ENCODE results near the gene JMJD1C.
"Not testable (repeated sequence)": the region's sequence is repeated elsewhere in the genome, so short reads cannot be mapped to it uniquely, and the experiment has no call there.

Gene JMJD1C

GRCh38 chr10:63168821-63169462 is 296.8 kb downstream of the JMJD1C start:
- Mint-ChIP-seq H3K36me3 (ENCODE audit: insufficient read depth) (peaks cover 46% of the 10 kb centered on the region), H3K9me3 (no peaks in the 10 kb centered on the region), H3K4me1 (ENCODE audit: low read depth in 2 of 2) (peaks cover 4 to 17% of the 10 kb centered on the region in 2 donors), H3K27ac (peak overlapping the region; percentile 15 to 80), H3K27me3 (no peaks in the 10 kb centered on the region), H3K4me3 (no peak overlapping the region)
- no peak for DNase-seq
- no peak for ATAC-seq (replicated peaks)

- DNase-seq: peak; percentile 26 to 29 (median 28)
- Mint-ChIP-seq H3K27me3 (no peaks in the 10 kb centered on the region), H3K9me3 (no peaks in the 10 kb centered on the region), H3K27ac (no peak overlapping the region), H3K4me3 (no peak overlapping the region), H3K36me3 (ENCODE audit: insufficient read depth) (peaks cover 41% of the 10 kb centered on the region), H3K4me1 (ENCODE audit: low read depth in 2 of 2) (peaks cover 0 to 4% of the 10 kb centered on the region in 2 donors)
- peak; percentile 86 for ATAC-seq (replicated peaks)
Observed at GRCh38 chr10:63166742-63167258, 299.0 kb downstream of the JMJD1C start.

- Mint-ChIP-seq H3K4me3 (no peak overlapping the region), H3K4me1 (ENCODE audit: low read depth in 2 of 2) (peaks cover 0 to 8% of the 10 kb centered on the region in 2 donors), H3K27ac (peak overlapping the region; percentile 17 to 18), H3K36me3 (ENCODE audit: insufficient read depth) (peaks cover 36% of the 10 kb centered on the region), H3K9me3 (no peaks in the 10 kb centered on the region), H3K27me3 (no peaks in the 10 kb centered on the region)
- ATAC-seq (replicated peaks) (no peak), DNase-seq (no peak)
Observed at GRCh38 chr10:63165249-63165648, 300.5 kb downstream of the JMJD1C start.

GRCh38 chr10:63164166-63164623 is 301.6 kb downstream of the JMJD1C start:
- Mint-ChIP-seq H3K4me3 (no peak overlapping the region), H3K36me3 (ENCODE audit: insufficient read depth) (peaks cover 33% of the 10 kb centered on the region), H3K27me3 (no peaks in the 10 kb centered on the region), H3K9me3 (no peaks in the 10 kb centered on the region), H3K4me1 (ENCODE audit: low read depth in 2 of 2) (peaks cover 0 to 8% of the 10 kb centered on the region in 2 donors), H3K27ac (peak overlapping the region in 1 of 2 donors; percentile 17)
- ATAC-seq (replicated peaks) (no peak), DNase-seq (no peak)

- Mint-ChIP-seq H3K27me3 (no peaks in the 10 kb centered on the region), H3K27ac (peak overlapping the region; percentile 2 to 6), H3K36me3 (ENCODE audit: insufficient read depth) (peaks cover 21% of the 10 kb centered on the region), H3K4me1 (ENCODE audit: low read depth in 2 of 2) (peaks cover 6 to 9% of the 10 kb centered on the region in 2 donors), H3K9me3 (no peaks in the 10 kb centered on the region), H3K4me3 (no peak overlapping the region)
- ATAC-seq (replicated peaks) (no peak), DNase-seq (no peak)
Observed at GRCh38 chr10:63161592-63161991, 304.2 kb downstream of the JMJD1C start.

GRCh38 chr10:63157845-63158624 is 307.7 kb downstream of the JMJD1C start:
- ATAC-seq (replicated peaks) (peak; percentile 84), DNase-seq (peak; percentile 26 to 52 (median 50))
- H3K4me1 Mint-ChIP-seq (ENCODE audit: low read depth in 2 of 2): peaks cover 6 to 9% of the 10 kb centered on the region in 2 donors
- H3K36me3 Mint-ChIP-seq (ENCODE audit: insufficient read depth): peaks cover 20% of the 10 kb centered on the region
- H3K4me3 Mint-ChIP-seq: no peak overlapping the region
- H3K27ac Mint-ChIP-seq: no peak overlapping the region
- H3K9me3 Mint-ChIP-seq: no peaks in the 10 kb centered on the region
- no peaks in the 10 kb centered on the region for H3K27me3 Mint-ChIP-seq

DNA sequence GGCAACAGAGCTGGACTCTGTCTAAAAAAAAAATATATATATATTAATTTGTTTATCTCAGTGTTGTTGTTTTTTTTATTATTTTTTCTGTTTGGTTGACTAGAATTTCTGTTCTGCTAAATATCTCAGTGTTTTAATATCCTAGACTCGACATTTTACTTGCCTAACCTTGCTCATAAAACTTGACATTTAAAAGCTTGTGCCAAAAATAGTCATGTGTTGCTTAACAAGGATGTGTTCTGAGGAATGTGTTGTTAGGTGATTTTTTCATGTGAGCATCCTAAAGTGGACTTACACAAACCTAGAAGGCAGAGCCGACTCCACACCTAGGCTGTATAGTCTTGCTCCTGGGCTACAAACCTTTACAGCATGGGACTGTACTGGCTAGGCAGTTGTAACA is 309.5 kb downstream of the JMJD1C start:
- H3K27ac Mint-ChIP-seq: no peak overlapping the region
- H3K27me3 Mint-ChIP-seq: no peaks in the 10 kb centered on the region
- no peak overlapping the region for H3K4me3 Mint-ChIP-seq
- H3K9me3 Mint-ChIP-seq: no peaks in the 10 kb centered on the region
- DNase-seq (no peak), ATAC-seq (replicated peaks) (no peak)
- H3K36me3 Mint-ChIP-seq (ENCODE audit: insufficient read depth): peaks cover 32% of the 10 kb centered on the region
- H3K4me1 Mint-ChIP-seq (ENCODE audit: low read depth in 2 of 2): peaks cover 5 to 6% of the 10 kb centered on the region in 2 donors

DNA sequence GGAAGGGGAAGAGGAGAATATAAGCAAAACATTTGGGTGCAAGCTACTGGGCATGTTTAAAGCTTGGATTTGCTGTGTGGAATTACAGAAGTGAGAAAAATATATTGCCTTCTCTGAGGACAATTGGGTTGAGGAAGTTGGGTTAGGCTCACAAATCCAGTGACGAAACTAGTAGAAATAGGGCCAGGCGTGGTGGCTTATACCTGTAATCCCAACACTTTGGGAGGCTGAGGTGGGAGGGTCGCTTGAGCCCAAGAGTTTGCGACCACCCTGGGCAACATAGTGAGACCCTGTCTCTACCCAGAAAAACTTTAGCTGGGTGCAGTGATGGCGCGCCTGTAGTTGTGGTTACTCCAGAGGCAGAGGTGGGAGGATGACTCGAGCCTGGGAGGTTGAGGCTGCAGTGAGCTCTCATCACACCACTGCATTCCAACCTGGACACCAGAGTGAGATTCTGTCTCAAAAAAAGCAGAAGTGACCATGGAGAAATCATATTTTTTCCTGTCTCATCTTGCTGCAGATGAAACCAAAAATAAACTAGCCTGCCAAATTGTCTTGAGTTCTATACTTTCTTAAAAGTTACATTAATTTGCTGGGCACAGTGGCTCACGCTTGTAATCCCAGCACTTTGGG is 310.3 kb downstream of the JMJD1C start:
- no peaks in the 10 kb centered on the region for H3K9me3 Mint-ChIP-seq
- H3K4me3 Mint-ChIP-seq: no peak overlapping the region
- H3K27ac Mint-ChIP-seq: no peak overlapping the region
- no peak for ATAC-seq (replicated peaks)
- peaks cover 37% of the 10 kb centered on the region for H3K36me3 Mint-ChIP-seq (ENCODE audit: insufficient read depth)
- H3K27me3 Mint-ChIP-seq: no peaks in the 10 kb centered on the region
- DNase-seq: no peak
- peaks cover 6 to 10% of the 10 kb centered on the region in 2 donors for H3K4me1 Mint-ChIP-seq (ENCODE audit: low read depth in 2 of 2)

DNA sequence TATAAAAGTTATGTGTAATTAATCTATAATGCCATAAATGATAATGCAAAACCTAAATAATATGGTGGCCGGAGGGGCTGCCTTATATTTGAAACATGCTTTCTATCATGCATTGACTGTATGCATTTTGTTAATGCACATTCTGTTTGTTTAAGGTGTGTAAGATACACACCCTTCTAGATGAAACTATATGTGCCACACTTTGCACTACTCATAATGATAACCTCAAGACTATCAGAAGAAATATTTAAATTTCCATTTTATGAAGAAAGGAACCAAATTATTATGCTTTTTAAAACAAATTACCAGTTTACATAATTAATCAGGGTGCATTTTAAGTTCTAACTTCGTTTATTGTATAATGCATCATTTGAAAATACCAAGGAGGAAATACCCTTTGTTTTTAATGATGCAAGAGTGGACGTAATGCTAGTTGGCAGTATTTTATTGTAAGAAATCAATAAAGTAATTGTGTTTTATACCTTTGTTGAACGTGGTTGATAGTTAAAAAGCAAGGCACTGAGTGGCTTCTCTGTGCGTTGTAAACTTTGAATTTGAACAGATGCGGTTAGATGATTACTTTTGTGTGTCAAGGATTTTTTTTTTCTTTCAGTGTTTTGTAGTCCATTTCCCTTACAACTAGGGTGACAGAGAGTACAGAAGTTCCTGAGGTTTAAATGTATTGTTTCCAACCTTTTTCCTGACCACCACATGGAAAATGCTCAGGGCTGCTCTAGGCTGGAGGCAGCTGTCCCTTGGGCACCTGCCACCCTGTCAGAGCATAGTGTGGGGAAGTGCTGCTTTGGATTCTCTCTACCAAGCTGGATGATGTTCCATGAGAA is 311.0 kb downstream of the JMJD1C start:
- no peaks in the 10 kb centered on the region for H3K27me3 Mint-ChIP-seq
- no peak for ATAC-seq (replicated peaks)
- no peak overlapping the region for H3K4me3 Mint-ChIP-seq
- H3K27ac Mint-ChIP-seq: no peak overlapping the region
- DNase-seq: no peak
- H3K36me3 Mint-ChIP-seq (ENCODE audit: insufficient read depth): peaks cover 42% of the 10 kb centered on the region
- H3K9me3 Mint-ChIP-seq: no peaks in the 10 kb centered on the region
- H3K4me1 Mint-ChIP-seq (ENCODE audit: low read depth in 2 of 2): peaks cover 6 to 10% of the 10 kb centered on the region in 2 donors

DNA sequence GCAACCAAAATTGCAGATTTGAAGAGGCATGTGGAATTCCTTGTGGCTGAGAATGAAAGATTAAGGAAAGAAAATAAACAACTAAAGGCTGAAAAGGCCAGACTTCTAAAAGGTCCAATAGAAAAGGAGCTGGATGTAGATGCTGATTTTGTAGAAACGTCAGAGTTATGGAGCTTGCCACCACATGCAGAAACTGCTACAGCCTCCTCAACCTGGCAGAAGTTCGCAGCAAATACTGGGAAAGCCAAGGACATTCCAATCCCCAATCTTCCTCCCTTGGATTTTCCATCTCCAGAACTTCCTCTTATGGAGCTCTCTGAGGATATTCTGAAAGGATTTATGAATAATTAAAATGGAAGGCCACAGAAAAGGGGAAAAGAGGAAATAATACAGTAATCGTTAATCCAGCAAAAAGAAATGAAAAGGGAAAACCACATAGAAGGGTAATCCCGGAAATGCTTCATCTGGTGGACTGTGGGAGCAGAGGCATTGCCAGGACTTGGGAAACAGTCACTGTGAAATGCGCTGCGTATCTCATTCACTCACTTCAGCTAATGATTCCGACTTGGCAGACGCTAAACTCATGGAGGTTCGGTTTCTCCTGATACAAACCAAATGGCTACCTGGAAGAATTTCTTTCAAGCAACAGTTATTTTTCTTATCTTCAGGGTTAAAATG is 311.8 kb downstream of the JMJD1C start:
- ATAC-seq (replicated peaks); H3K4me3 Mint-ChIP-seq; DNase-seq; H3K27ac Mint-ChIP-seq; H3K9me3 Mint-ChIP-seq; H3K27me3 Mint-ChIP-seq: not testable (repeated sequence)
- peaks cover 47% of the 10 kb centered on the region for H3K36me3 Mint-ChIP-seq (ENCODE audit: insufficient read depth)
- peaks cover 7 to 14% of the 10 kb centered on the region in 2 donors for H3K4me1 Mint-ChIP-seq (ENCODE audit: low read depth in 2 of 2)

DNA sequence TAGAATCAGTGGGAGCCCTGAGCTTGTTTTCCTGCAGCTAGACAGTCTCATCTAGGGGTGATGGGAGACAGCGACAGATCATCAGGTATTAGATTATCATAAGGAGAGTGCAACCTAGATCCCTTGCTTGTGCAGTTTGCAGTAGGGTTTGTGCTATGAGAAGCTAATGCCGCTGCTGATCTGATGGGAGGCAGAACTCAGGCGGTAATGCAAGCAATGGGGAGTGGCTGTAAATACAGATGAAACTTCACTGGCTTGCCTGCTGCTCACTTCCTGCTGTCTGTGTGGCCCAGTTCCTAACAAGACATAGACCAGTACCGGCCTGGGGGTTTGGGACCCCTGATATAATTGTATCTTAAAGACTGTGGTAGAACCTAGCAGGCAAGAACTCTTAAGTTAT is 315.0 kb downstream of the JMJD1C start:
- DNase-seq (no peak), ATAC-seq (replicated peaks) (no peak)
- Mint-ChIP-seq H3K4me1 (ENCODE audit: low read depth in 2 of 2) (peaks cover 9 to 18% of the 10 kb centered on the region in 2 donors), H3K36me3 (ENCODE audit: insufficient read depth) (peaks cover 68% of the 10 kb centered on the region), H3K27me3 (no peaks in the 10 kb centered on the region), H3K9me3 (no peaks in the 10 kb centered on the region), H3K4me3 (no peak overlapping the region), H3K27ac (no peak overlapping the region)

GRCh38 chr10:63146503-63146902 is 319.3 kb downstream of the JMJD1C start:
- DNase-seq: no peak
- peaks cover 48% of the 10 kb centered on the region for H3K36me3 Mint-ChIP-seq (ENCODE audit: insufficient read depth)
- H3K27ac Mint-ChIP-seq: no peak overlapping the region
- H3K9me3 Mint-ChIP-seq: no peaks in the 10 kb centered on the region
- peaks cover 19 to 40% of the 10 kb centered on the region in 2 donors for H3K4me1 Mint-ChIP-seq (ENCODE audit: low read depth in 2 of 2)
- H3K4me3 Mint-ChIP-seq: no peak overlapping the region
- no peaks in the 10 kb centered on the region for H3K27me3 Mint-ChIP-seq
- no peak for ATAC-seq (replicated peaks)

All from effector memory CD8-positive, alpha-beta T cell (primary cell).